Motor neuron (in vitro differentiated cells): Measurements from ENCODE around the gene CASP14. TPM values are rescaled to one million over a fixed set of nuclear protein-coding genes. Genes with fewer than 3 reads are reported as not detected.
"Not testable (repeated sequence)": the region's sequence is repeated elsewhere in the genome, so short reads cannot be mapped to it uniquely, and the experiment has no call there.

ENCODE experiments used
- ATAC-seq, 8 experiments: fragments of 200-7000 bp; cut with Tn5 transposase; replicated peaks in 6 of 8; 2 replicates each; pipeline ENCODE4 v1.8.0; 2021; ENCODE audit warnings: mild to moderate bottlenecking in 8 of 8, moderate library complexity in 8 of 8
- H3K27ac ChIP-seq, 2 donors: fragments of 250-450 bp; sonication (Bioruptor Pico); 2 replicates each; pipeline ENCODE4 v1.9.0; 2021; ENCODE audit warnings: antibody characterized with exemption in 2 of 2, mild to moderate bottlenecking in 2 of 2, moderate library complexity in 1 of 2
- H3K4me1 ChIP-seq, 2 donors: fragments of 250-450 bp; sonication (Bioruptor Pico); replicated peaks in 1 of 2; 2 replicates each; pipeline ENCODE4 v1.6.1; 2021; ENCODE audit warnings: antibody characterized with exemption in 2 of 2, mild to moderate bottlenecking in 2 of 2, moderate library complexity in 1 of 2
- H3K4me3 ChIP-seq, 5 donors: fragments of 250-450 bp; sonication (Bioruptor Pico); 2 replicates each; pipeline ENCODE4 v1.9.0; 2021; ENCODE audit warnings: antibody characterized with exemption in 5 of 5, mild to moderate bottlenecking in 5 of 5, moderate library complexity in 4 of 5
- WGBS, 10 experiments: fragments of 450-650 bp; shearing (Covaris generic); methylation state at CpG; one replicate each; pipeline ENCODE4 v1.0.0; 2022; 5-methylcytosine and 5-hydroxymethylcytosine counted together
- in situ Hi-C, 9 experiments: fragments of 400-800 bp; cut with MboI; loops; one replicate each; pipeline ENCODE4 v1.15.0; 2021; ENCODE audit warnings: low sequenced_read_pairs in 9 of 9, low pct_unique_long_range_greater_than_20kb in 2 of 9; ENCODE audit not compliant: unreplicated experiment in 9 of 9
- total RNA-seq, 8 experiments: library from RNA; unstranded; fragments of 300-600 nt; gene quantifications; 2 replicates each; pipeline versions ENCODE4 v1.2.3 to v1.2.4, GENCODE V29; 2022

Gene CASP14
- total RNA-seq, 8 experiments from 2014 or later: 0.05 to 0.62 (median 0.24) TPM; not detected in 2

DNA sequence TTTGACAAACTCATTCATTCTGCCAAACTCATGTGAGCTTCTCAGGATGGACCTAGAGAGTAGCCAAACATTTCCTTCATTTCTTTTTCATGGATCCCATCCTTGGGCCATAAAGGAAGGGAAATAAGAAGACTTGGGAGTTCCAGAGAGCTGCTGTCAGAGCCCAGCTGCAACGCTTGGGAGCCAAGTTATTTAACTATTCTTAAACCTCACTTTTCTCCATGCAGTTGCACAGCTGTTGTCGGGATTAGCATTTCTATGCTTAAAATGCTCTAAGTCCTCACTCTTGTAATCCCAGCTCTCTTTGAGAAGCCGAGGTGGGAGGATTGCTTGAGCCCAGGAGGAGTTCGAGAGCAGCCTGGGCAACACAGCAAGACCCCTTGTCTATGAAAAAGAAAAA is 11.7 kb upstream of the CASP14 start:
- in situ Hi-C loops: no loop called here
- WGBS, 10 experiments: 0 to 40% (median 19%) methylated on average over 1 to 4 of the region's 4 CpGs; no CpG with 5 or more reads in 2 of the 10 experiments

DNA sequence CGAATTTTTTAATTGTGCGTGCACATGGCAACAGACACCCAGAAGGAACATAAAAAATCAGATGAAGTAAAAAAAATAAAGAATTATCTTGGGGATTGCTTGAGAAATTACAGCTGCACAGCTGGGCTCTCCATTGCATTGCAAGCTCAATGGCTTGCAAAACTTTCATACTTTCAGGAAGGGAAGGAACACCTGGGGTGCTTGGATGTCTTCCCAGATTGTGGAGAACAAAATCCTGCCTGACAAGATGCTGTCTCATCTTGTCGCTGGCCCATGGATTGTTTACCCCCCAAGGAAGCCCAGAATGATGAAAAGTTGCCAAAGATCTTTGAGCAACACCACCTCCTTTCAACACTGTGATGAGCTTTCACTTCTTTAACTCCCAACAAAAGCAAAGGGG is 11.0 kb upstream of the CASP14 start:
- in situ Hi-C loops: no loop called here
- H3K4me3 ChIP-seq: no peak overlapping the region
- no peak for ATAC-seq
- WGBS, 10 experiments: 0 to 82% (median 53%) methylated on average over 1 to 3 of the region's 3 CpGs; no CpG with 5 or more reads in 1 of the 10 experiments
- H3K4me1 ChIP-seq: no peaks in the 10 kb centered on the region
- no peak overlapping the region for H3K27ac ChIP-seq

More for the DNA sequence above, 11.7 kb upstream of the CASP14 start:
- no peak overlapping the region for H3K4me3 ChIP-seq
- no peaks in the 10 kb centered on the region for H3K4me1 ChIP-seq
- H3K27ac ChIP-seq: no peak overlapping the region
- ATAC-seq: no peak

DNA sequence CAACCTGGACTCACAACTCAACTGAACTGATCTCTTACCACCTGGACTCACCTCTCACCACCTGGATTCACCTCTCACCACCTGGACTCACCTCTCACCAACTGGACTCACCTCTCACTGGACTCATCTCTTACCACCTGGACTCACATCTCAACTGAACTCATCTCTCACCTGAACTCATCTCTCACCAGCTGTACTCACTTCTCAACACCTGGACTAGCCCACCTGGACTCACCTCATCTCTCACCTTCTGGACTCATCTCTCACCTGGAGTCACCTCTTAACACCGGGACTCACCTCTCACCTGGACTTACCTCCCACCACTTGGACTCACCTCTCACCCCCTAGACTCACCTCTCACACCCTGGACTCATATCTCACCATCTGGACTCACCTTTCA is 7.3 kb upstream of the CASP14 start:
- Histone ChIP-seq H3K27ac (no peak overlapping the region), H3K4me1 (no peaks in the 10 kb centered on the region), H3K4me3 (no peak overlapping the region)
- no peak for ATAC-seq
- in situ Hi-C loops: no loop called here
- 0 to 60% (median 10%) methylated on average over 1 of the region's 1 CpG; no CpG with 5 or more reads in 6 of the 10 experiments for WGBS, 10 experiments

DNA sequence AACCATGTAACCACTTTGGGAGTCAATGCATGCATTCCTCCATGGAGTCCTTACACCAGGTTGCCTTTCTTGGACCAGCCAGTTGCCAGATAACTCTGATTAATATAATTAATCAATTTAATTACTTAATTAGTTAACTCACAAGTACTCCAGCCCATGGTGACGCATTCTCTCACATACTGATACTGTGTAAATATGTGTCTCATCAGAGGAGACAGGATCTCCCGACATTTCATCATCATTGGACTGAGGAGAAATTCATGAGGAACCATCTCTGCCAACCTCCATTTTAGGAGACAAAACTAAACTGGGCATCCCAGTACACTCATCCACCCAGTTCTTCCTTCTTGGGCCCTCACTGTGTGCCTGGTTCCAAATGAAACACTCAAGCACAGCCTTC is 6.5 kb upstream of the CASP14 start:
- 0 to 80% (median 39%) methylated on average over 1 to 2 of the region's 2 CpGs; no CpG with 5 or more reads in 4 of the 10 experiments for WGBS, 10 experiments
- Histone ChIP-seq H3K4me1 (no peaks in the 10 kb centered on the region), H3K4me3 (no peak overlapping the region), H3K27ac (no peak overlapping the region)
- no peak for ATAC-seq
- in situ Hi-C loops: no loop called here

DNA sequence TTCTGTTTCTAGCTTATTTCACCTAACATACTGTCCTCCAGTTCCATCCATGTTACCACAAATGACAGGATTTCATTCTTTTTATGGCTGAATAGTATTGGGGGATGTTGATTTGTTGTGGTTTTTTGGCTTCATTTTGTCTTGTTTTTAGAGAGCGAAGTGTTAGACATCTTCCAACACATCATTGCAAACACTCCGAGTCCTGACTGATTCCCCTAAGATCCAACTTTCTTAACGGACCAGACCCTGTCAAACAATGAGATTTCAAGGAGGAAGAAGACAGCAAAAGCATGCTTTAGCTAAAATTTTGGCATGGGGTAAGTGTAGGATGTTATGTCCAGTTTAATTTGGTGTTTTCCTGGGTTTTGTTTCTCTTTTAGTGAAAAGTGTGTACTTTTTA is 3.8 kb upstream of the CASP14 start:
- no peak for ATAC-seq
- in situ Hi-C loops: no loop called here
- WGBS, 10 experiments: 0 to 100% (median 33%) methylated on average over 1 to 3 of the region's 3 CpGs; no CpG with 5 or more reads in 3 of the 10 experiments
- H3K4me1 ChIP-seq: no peaks in the 10 kb centered on the region
- no peak overlapping the region for H3K4me3 ChIP-seq
- no peak overlapping the region for H3K27ac ChIP-seq

DNA sequence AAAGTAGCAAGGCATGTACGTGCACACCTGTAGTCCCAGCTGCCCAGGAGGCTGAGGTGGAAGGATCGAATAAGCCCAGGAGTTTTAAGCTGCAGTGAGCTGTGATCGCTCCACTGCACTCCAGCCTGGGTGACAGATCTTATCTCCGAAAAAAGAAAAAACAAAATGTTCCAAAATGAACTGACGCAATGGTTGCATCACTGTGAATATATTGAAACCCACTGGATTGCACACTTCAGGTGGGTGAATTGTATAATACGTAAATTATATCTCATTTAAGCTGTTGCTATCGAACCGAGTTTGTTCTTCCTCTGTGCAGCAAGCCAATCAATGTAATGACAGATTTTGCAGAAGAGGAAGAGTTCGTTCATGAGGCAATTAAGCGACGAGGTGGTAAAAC is 1.6 kb upstream of the CASP14 start:
- in situ Hi-C loops: no loop called here
- H3K4me3 ChIP-seq: no peak overlapping the region
- H3K4me1 ChIP-seq: no peaks in the 10 kb centered on the region
- WGBS, 10 experiments: 27 to 79% (median 55%) methylated on average over 4 to 11 of the region's 11 CpGs
- ATAC-seq: no peak
- no peak overlapping the region for H3K27ac ChIP-seq

DNA sequence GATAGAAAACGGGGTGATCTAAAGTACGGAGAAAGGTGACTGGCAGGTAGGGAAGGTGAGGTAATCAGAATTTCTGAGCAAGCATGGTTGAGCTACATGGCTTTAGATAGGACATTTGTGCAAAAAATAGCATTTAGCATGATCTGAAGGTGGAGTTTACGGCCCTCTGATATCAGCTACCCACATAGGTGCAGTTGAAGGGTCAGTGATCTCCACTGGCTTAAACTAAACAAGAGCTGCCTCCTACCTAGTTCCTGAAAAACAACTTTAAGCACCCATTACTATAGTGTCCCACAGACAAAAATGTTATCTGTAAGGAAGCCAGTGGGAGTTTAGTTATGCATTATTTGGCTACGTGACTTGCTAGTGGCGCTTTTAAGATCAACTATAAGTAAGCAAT is 1.2 kb upstream of the CASP14 start:
- ATAC-seq: no peak
- no peak overlapping the region for H3K4me3 ChIP-seq
- WGBS, 10 experiments: 0 to 100% (median 53%) methylated on average over 2 to 5 of the region's 5 CpGs
- no peak overlapping the region for H3K27ac ChIP-seq
- no peaks in the 10 kb centered on the region for H3K4me1 ChIP-seq
- in situ Hi-C loops: no loop called here

DNA sequence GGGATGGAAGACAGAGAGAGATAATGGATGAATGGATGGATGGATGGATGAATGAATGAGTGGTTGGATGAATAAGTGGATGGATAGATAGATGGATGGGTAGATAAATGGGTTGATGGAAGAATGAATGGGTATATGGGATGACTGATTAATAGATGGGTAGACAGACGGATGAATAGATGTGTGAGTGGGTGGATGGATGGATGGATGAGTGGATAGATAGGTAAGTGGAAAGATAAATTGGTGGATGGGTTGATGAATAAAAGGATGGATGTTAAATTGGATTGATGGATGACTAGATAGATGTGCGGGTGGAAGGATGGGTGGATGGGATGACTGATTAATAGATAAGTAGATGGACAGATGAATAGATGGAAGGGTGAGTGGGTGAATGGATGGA is 1.4 kb downstream of the CASP14 start:
- no peaks in the 10 kb centered on the region for H3K4me1 ChIP-seq
- no peak overlapping the region for H3K27ac ChIP-seq
- WGBS, 10 experiments: 0 to 100% (median 64%) methylated on average over 1 to 2 of the region's 2 CpGs; no CpG with 5 or more reads in 2 of the 10 experiments
- no peak overlapping the region for H3K4me3 ChIP-seq
- in situ Hi-C loops: no loop called here
- ATAC-seq: no peak

DNA sequence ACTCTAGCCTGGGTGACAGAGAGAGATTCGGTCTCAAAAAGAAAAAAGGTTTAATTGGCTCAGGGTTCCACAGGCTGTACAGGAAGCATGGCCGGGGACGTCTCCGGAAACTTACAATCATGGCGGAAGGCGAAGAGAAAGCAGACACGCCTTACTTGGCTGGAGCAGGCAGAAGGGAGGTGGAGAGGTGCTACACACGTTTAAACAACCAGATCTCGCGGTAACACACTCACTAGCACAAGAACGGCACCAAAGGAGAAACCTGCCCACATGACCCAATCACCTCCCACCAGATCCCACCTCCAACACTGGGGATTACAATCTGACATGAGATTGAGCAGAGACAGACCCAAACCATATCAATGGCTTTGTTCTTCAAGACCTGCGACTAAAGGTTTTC is 12.8 kb downstream of the CASP14 start:
- H3K27ac ChIP-seq: no peak overlapping the region
- no peaks in the 10 kb centered on the region for H3K4me1 ChIP-seq
- whole genome bisulfite sequencing, 10 experiments: 30 to 86% (median 65%) methylated on average over 2 to 11 of the region's 12 CpGs; no CpG with 5 or more reads in 5 of the 10 experiments
- ATAC-seq: no peak
- H3K4me3 ChIP-seq: no peak overlapping the region
- in situ Hi-C loops: no loop called here

DNA sequence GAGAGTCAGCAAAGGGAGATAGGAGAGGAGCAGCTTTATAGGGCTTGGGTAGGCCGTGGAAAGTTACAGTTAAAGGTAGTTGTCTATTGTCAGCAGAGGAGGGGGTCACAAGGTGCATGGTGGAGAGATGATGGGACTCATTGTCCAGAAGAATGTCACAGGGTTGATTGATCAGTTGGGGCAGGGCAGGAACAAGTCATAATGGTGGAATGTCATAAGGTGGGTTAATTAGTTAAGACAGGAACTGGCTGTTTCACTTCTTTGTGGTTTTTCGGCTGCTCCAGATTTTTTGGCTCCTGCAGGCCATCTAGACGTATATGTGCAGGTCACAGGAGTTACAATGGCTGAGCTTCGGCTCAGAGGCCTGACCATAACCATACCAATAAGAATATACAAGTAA is 21.1 kb downstream of the CASP14 start:
- H3K27ac ChIP-seq, ATAC-seq, H3K4me3 ChIP-seq, H3K4me1 ChIP-seq, in situ Hi-C loops: not testable (repeated sequence)
- 0 to 75% (median 26%) methylated on average over 1 to 4 of the region's 4 CpGs; no CpG with 5 or more reads in 2 of the 10 experiments for WGBS, 10 experiments

DNA sequence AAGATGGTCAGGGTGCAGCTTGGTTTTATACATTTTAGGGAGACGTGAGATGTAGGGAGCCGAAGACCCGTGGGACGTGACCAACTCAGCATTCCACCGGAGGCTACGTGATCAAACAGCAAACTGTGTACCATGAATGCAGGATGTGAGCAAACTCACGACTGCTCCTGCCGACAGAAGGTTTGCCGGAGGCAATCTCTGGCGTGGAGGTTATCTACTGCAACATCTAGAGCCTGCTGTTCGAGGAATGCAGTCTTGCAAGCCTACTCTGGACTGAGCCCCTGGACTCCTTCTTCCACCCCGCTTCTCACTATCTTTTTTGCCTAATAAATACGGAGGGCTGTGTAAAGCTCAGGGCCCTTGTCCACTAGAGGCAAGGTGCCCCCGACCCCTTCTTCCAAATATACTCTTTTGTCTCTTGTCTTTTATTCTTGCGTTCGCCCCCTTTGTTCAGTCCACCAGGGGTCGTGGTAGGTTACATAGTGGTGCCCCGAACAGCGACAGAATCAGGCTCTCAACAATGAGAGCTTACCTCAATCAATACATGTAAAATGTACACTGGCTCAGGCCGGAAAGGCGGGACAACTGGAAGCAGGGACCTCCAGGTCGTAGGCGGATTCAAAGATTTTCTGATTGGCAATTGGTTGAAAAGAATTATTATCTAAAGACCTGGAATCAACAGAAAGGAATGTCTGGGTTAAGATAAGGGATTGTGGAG is 23.8 kb downstream of the CASP14 start:
- in situ Hi-C loops: no loop called here
- WGBS, 10 experiments: 25 to 100% (median 62%) methylated on average over 1 to 20 of the region's 23 CpGs
- Histone ChIP-seq H3K27ac (no peak overlapping the region), H3K4me3 (no peak overlapping the region), H3K4me1 (no peaks in the 10 kb centered on the region)
- no peak for ATAC-seq

DNA sequence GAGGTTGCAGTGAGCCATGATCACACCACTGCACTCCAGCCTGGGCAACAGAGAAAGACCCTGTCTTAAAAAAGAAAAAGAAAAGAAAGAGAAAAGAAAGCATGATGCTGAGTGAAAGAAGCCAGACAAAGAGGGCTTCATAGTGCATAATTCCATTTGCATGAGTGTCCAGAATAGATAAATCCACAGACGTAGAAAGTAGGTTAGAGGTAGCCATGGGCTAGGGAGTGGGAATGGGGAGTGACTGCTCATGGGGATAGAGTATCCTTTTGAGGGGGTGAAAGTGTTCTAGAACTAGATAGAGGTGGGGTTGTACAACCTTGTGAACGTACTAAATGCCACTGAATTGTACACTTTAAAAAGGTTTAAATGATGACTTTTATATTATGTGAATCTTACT is 25.1 kb downstream of the CASP14 start:
- ATAC-seq: no peak
- H3K4me1 ChIP-seq: no peaks in the 10 kb centered on the region
- H3K27ac ChIP-seq: no peak overlapping the region
- in situ Hi-C loops: no loop called here
- no peak overlapping the region for H3K4me3 ChIP-seq
- 0 to 100% (median 47%) methylated on average over 1 to 2 of the region's 2 CpGs; no CpG with 5 or more reads in 1 of the 10 experiments for WGBS, 10 experiments

DNA sequence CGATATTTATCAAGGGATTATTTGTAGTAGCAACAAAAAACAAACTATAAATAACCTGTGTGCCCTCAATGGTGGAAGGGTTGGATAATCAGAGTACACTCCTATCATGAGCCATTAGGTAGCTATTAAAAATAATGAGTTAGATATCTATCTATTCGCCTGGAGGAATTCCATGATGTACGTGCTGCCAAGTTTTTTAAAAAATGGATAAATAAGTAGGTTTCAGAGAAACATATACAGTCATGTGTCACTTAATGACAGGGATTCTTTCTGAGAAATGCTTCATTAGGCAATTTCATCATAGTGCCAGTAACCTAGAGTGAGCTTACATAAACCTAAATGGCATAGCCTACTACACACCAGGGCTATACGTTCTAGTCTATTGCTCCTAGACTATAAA is 26.5 kb downstream of the CASP14 start:
- H3K4me3 ChIP-seq: no peak overlapping the region
- WGBS, 10 experiments: 29 to 89% (median 56%) methylated on average over 2 to 4 of the region's 4 CpGs
- in situ Hi-C loops: loop anchor here in 2 of 9 experiments (25.0 kb wide), 1 partner anchor 486 kb away; no protein-coding TSS in a partner anchor
- no peak overlapping the region for H3K27ac ChIP-seq
- H3K4me1 ChIP-seq: no peaks in the 10 kb centered on the region
- ATAC-seq: no peak

DNA sequence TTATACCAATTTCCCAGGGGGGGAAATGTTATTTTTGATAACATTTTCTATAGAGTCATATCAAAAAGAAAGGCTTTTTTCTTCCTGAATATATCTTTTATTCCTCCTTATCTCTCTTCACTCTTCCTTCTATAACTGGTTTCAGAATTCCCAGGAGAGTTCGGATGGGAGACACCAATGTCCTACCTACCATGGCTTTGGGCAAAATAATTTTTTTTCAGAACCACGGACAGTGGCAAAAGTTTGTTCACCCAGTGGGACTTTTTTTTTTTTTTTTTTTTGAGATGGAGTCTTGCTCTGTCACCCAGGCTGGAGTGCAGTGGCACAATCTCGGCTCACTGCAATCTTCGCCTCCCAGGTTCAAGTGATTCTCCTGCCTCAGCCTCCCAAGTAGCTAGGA is 30.7 kb downstream of the CASP14 start:
- not testable (repeated sequence) for H3K27ac ChIP-seq, H3K4me1 ChIP-seq, ATAC-seq, H3K4me3 ChIP-seq
- 0 to 71% (median 10%) methylated on average over 1 to 4 of the region's 4 CpGs; no CpG with 5 or more reads in 1 of the 10 experiments for WGBS, 10 experiments
- in situ Hi-C loops: loop anchor here in 3 of 9 experiments (10.0 to 25.0 kb wide), 2 partner anchors 475 to 482 kb away; no protein-coding TSS in a partner anchor
